GM12874 (cell line): ENCODE measurements around the gene ABI1.

Experiments used
- CTCF ChIP-seq: IDR thresholded peaks from 2 replicates; pipeline ENCODE4 v1.5.1; 2011; ENCODE audit warnings: low read depth, mild to moderate bottlenecking, control low read depth, low read length, moderate library complexity; ENCODE audit not compliant: insufficient read depth

Gene ABI1

DNA sequence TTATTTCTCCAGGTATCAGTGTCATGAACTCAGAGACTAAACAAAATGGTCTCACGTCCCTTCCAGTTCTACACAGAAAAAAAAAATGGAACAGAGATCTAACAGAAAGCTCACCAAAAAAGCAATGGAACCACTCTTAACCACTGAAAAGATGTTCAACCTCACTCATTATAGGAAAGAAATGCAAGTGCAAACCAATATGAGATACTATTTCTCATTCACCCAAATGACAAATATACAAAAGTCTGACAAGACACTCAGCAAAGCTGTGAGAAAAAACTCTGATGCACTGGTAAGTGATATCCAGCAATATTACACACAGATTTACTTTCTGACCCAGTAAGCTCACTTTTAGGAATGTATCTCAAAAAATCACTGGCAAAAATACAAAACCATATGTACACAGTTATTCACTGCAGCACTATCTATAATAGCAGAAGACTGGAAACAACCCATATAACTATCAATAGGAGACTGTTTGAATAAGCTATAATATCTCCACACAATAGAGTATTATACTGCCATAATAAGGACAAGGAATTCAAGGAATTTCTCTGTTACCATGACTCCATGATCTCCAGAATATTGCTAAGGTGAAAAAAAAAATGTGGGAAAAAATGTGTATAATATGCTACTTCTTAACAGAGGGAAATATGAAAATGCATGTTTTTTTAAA, 36.6 kb downstream of the ABI1 start:
- TF ChIP-seq CTCF: no peak

GRCh38 chr10:26821699-26822570, 38.8 kb downstream of the ABI1 start:
- no peak for TF ChIP-seq CTCF

- no peak for TF ChIP-seq CTCF
Measured at GRCh38 chr10:26815500-26815899, 45.3 kb downstream of the ABI1 start.

DNA sequence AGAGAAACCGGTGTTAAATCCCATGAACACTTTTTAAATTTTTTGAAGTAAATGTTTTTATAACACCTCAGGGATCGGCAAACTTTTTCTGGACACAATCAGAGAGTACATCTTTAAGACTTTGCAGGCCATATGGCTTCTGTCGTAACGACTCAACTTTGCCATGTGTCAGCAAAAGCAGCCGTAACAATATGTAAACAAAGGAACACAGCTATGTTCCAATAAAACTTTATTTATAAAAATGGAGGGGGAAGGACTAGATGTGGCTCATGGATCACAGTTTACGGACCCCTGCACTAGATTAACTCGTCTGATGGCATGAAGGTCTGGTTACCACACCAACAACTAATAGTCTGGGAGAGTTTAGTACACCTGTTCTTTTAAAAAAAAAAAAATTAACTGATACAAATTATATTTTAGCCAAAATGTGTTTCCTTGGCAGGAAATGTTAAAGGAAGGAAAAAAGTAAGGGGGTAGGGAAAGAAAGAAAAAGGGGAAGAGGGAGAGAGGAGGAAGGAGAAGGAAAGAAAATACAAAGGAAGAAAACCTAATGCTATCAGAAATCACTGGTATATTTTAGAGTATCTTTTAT, 50.2 kb downstream of the ABI1 start:
- TF ChIP-seq CTCF: no peak

DNA sequence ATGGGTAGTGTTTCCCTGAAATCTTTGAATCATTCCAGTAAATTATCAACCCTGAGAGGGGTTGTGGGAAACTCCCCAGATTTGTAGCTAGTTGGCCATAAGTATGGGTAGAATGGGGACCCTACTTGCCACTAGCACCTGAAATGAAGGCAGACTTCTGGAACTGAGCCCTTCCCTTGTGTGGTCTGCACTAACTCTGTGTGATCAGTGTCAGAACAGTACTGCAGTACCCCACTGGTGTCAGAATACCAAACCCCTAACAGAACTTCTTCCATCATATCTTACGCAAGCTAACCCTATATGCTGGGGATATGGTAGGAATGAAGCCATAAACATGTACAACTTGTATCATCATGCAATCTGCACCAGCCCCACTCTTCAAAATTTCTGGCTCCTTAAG, 50.8 kb downstream of the ABI1 start:
- no peak for TF ChIP-seq CTCF

DNA sequence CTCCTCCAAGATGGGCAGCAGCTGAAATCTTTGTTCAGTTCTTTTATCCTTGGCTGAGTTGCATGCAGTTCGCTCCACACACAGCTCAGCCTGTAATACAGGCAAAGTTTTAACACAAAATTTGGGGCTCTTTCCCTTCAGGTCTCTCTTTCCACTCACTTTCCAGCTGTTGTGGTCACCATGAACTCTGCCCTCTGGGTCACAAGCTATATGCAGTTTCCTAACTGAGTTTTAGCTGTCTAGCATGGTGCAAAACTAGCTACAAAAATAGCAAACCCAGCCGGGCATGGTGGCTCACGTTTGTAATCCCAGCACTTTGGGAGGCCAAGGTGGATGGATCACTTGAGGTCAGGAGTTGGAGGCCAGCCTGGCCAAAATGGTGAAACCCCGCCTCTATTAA, 53.2 kb downstream of the ABI1 start:
- no peak for TF ChIP-seq CTCF

- TF ChIP-seq CTCF: no peak
Measured at GRCh38 chr10:26806557-26806956, 54.2 kb downstream of the ABI1 start.
